Chondrocyte (in vitro differentiated cells): ENCODE results near the gene TBC1D8B. TPM values are rescaled to one million over a fixed set of nuclear protein-coding genes. Genes with fewer than 3 reads are reported as not detected.
A peak's percentile ranks its signal among the peaks of the same experiment; 100 is the strongest.
"Not testable (repeated sequence)": the region's sequence is repeated elsewhere in the genome, so short reads cannot be mapped to it uniquely, and the experiment has no call there.

Experiments used
- DNase-seq: peaks from one replicate; pipeline ENCODE4 v3.0.0; 2021; ENCODE audit warnings: mixed read lengths, low spot score
- H3K27ac Mint-ChIP-seq: one replicate; pipeline ENCODE4 v1.8.0; 2021; ENCODE audit warnings: mild to moderate bottlenecking, moderate library complexity, mixed read lengths; ENCODE audit not compliant: unreplicated experiment
- H3K27me3 Mint-ChIP-seq: 2 replicates; pipeline ENCODE4 v1.8.0; 2021; ENCODE audit warnings: low read depth, mixed read lengths
- H3K36me3 Mint-ChIP-seq: 2 replicates; pipeline ENCODE4 v1.8.0; 2021; ENCODE audit warnings: low read depth, mixed read lengths
- H3K4me1 Mint-ChIP-seq: 2 replicates; pipeline ENCODE4 v1.8.0; 2021; ENCODE audit warnings: low read depth, mild to moderate bottlenecking, mixed read lengths
- H3K4me3 Mint-ChIP-seq: one replicate; pipeline ENCODE4 v1.8.0; 2021; ENCODE audit warnings: mild to moderate bottlenecking, moderate library complexity, mixed read lengths; ENCODE audit not compliant: unreplicated experiment
- H3K9me3 Mint-ChIP-seq: 2 replicates; pipeline ENCODE4 v1.8.0; 2021; ENCODE audit warnings: low read depth, mixed read lengths
- long read RNA-seq: library from polyadenylated mRNA; stranded (forward); transcript quantifications from one replicate; pipeline ENCODE4 v2.0.0, GENCODE V29; 2021
- total RNA-seq: library from RNA; stranded (reverse); gene quantifications from 3 replicates; pipeline ENCODE4 v1.2.1, GENCODE V29; 2021
- TF ChIP-seq, protein P1 (sequence below): fragments of 200-600 bp; sonication (generic); IDR thresholded peaks from 2 replicates; pipeline ENCODE4 v1.5.0; 2021; ENCODE audit warnings: antibody characterized with exemption, mild to moderate bottlenecking, moderate library complexity

The TBC1D8B gene
- total RNA-seq: 15.7 to 19.8 TPM (median 16.5 TPM) in 3 replicates
- long read RNA-seq, full-length matches to known transcripts: 10 of 16 reads
- long read RNA-seq, partial matches to known transcripts: 2 of 16 reads
- long read RNA-seq, other reads (novel, unspliced or antisense): 4 of 16 reads

DNA sequence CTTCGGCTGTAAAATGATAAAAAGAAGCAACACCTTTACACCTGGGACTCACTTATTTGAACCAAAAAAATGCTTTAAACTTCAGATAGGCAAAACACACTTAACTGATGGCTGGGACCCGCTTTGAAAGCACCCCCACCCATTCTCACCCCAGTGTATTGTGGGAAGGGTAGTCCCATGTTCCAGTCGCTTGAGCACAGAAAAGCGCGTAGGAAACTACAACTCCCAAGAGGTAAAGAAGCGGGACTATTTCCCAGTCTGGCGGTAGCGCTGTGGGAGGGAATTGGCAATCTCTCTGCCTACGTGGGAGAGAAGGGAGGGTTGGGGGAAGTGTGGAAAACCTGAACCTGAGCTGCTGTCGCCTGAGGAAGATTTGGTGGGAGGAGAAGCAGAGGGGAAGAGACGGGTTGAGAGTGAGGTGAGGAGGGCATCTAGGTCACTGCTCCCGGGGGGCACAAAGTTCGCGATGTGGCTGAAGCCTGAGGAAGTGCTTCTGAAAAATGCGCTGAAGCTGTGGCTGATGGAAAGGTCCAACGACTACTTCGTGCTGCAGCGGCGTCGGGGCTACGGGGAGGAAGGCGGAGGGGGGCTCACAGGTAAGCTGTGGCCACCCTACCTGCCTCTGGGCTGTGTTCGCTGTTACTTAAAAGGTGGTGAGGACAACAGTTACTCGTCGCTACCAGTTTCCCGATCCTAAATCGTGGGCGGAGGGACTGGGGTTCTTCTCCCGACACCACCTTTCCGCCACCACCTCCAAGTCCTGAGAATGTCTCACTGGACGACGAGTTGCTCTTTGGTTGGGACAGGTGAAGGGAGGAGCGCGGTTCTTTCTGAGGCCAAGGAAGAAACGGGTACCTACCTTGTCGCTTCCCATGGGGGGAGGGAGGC lies at the start of gene TBC1D8B:
TSS of gene TBC1D8B (plus strand) at position 286 of the 888 bp plus-strand sequence. CDS start at position 467, 181 bp downstream.
- Mint-ChIP-seq H3K36me3 (no peaks in the 10 kb centered on the region), H3K27ac (peak within 1 kb of the TSS; percentile 94), H3K4me1 (peaks cover 17% of the 10 kb centered on the region), H3K27me3 (peaks cover 9% of the 10 kb centered on the region), H3K9me3 (no peaks in the 10 kb centered on the region), H3K4me3 (peak within 1 kb of the TSS; percentile 91)
- TF ChIP-seq, protein P1, sequence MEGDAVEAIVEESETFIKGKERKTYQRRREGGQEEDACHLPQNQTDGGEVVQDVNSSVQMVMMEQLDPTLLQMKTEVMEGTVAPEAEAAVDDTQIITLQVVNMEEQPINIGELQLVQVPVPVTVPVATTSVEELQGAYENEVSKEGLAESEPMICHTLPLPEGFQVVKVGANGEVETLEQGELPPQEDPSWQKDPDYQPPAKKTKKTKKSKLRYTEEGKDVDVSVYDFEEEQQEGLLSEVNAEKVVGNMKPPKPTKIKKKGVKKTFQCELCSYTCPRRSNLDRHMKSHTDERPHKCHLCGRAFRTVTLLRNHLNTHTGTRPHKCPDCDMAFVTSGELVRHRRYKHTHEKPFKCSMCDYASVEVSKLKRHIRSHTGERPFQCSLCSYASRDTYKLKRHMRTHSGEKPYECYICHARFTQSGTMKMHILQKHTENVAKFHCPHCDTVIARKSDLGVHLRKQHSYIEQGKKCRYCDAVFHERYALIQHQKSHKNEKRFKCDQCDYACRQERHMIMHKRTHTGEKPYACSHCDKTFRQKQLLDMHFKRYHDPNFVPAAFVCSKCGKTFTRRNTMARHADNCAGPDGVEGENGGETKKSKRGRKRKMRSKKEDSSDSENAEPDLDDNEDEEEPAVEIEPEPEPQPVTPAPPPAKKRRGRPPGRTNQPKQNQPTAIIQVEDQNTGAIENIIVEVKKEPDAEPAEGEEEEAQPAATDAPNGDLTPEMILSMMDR: no peak
- DNase-seq: no peak

DNA sequence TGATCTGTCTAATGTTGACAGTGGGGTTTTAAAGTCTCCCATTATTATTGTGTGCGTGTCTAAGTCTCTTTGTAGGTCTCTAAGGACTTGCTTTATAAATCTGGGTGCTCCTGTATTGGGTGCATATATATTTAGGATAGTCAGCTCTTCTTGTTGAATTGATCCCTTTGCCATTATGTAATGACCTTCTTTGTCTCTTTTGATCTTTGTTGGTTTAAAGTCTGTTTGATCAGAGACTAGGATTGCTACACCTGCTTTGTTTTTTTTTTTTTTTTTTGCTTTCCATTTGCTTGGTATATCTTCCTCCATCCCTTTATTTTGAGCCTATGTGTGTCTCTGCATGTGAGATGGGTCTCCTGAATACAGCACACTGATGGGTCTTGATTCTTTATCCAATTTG lies 33.2 kb upstream of the TBC1D8B start:
- H3K4me3 Mint-ChIP-seq, H3K36me3 Mint-ChIP-seq, DNase-seq, H3K27ac Mint-ChIP-seq, H3K27me3 Mint-ChIP-seq, H3K4me1 Mint-ChIP-seq: not testable (repeated sequence)
- H3K9me3 Mint-ChIP-seq: peaks cover 12% of the 10 kb centered on the region

DNA sequence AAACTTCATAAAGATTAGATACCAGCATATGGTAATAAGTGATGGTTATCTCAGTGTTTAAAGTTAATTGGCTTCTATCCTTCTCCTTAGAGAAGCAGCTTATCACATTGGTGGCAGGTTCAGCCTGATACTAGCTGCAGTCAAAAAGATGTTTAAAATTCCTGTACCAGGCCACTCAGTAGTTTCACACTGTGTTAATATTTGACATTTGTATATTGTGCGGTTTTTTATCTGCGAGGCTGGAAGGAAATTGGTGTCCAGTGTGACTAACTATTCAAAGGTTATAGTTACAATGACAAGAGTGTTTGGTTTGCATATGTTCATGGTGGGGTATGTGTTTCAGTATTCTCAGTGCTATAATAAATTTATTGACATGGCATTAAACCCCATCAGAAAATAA lies 27.5 kb upstream of the TBC1D8B start:
- Mint-ChIP-seq H3K36me3 (no peaks in the 10 kb centered on the region), H3K27me3 (no peaks in the 10 kb centered on the region), H3K4me1 (no peaks in the 10 kb centered on the region), H3K27ac (no peak overlapping the region), H3K9me3 (peaks cover 8% of the 10 kb centered on the region), H3K4me3 (no peak overlapping the region)
- no peak for DNase-seq
- TF ChIP-seq, protein P1: no peak

DNA sequence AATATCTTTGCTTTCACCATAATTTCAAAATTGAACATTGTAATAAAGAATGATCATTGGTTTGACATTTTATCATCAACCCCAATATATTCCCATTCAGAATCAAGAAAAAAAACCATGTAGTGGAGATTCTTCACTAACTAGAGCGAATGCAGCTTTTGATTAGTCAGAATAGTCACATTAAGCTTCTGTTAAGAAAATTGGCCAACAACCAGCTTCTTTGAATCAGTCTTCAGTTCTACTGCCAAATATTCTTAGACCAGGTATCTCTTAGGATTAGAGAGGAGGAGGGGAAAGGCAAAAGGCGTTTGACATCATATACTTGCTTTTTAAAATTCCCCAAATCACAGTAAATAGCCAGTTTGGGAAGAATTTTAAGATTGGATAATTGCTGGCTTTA lies 22.2 kb upstream of the TBC1D8B start:
- Mint-ChIP-seq H3K27me3 (peaks cover 13% of the 10 kb centered on the region), H3K9me3 (no peaks in the 10 kb centered on the region), H3K4me3 (no peak overlapping the region), H3K4me1 (no peaks in the 10 kb centered on the region), H3K27ac (no peak overlapping the region), H3K36me3 (no peaks in the 10 kb centered on the region)
- TF ChIP-seq, protein P1: no peak
- DNase-seq: no peak

DNA sequence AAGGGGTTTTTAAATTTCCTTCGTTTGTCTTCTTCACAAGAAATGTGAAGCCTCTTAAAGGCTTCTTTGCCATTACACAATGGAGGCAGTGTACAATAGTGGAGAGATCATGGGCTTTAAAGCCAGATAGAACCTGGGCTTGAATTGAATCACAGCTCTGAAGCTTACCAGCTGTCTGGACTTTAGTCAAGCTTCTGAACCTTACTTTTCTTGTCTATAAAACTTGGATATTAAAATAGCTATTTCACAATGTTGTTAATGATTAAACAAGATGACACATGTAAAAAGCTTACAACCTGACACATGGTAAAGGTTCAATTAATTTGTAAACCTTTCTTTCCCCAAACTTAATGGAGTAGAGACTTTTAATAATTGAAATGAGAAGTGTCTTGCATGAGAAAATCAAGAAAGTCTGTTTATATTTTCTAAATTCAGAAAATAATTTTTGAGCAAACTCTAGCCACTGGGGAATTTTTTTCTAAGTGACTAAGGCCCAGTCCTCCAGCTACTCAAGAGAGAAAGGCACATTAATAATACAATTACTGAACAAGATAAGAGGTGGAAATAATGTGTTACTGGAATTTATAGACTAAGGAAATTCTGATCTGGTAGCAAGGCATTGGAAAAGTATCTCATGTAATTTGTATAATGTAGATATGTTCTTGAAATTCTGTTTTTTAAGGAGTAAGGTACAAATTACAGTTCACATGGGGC lies 21.7 kb upstream of the TBC1D8B start:
- H3K9me3 Mint-ChIP-seq: no peaks in the 10 kb centered on the region
- H3K27ac Mint-ChIP-seq: no peak overlapping the region
- no peaks in the 10 kb centered on the region for H3K36me3 Mint-ChIP-seq
- TF ChIP-seq, protein P1: no peak
- no peaks in the 10 kb centered on the region for H3K4me1 Mint-ChIP-seq
- H3K27me3 Mint-ChIP-seq: peaks cover 13% of the 10 kb centered on the region
- DNase-seq: no peak
- no peak overlapping the region for H3K4me3 Mint-ChIP-seq
